ENCODE results near the gene ICAM3.
A peak's percentile ranks its signal among the peaks of the same experiment; 100 is the strongest.

The ICAM3 gene

DNA sequence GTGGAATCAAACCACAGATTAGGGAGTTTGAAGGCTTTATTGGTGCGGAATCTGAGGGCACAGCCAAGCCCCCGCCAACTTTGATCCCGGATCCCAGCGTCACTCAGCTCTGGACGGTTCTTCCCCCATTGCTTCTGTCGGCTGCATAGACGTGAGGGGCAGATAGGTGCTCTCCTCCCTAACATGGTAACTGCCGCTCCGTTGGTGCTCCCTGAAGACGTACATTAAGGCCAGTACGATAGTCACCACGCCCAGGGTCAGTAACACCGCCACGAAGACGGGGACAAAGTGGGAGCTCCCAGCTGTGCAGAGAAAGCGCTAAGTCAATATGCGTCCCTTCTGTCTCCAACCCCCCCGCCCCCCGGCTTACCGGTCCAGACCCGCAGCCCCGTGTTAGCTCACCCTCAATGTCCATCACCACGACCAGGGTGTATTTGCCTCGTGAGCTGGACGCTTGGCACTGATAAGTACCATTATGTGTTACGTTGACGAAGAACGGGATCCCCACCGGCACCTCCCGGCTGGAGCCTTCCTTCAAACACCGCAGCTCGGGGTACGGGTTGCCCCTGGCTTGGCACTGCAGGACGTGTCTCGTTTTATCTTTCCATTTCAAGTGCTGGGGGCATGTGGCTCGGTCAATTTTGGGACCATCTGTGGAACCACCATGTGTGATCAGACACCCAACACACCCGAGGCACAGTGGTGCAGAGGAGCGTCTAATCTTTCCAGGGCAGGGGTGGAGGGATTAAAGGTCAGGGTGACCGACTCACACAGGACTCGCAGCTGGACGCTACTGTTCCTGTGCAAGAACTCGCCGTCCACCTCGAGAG lies 5.5 kb downstream of the ICAM3 start:
- no peak for DNase-seq (ENCODE audit: low read depth)
- TF ChIP-seq, protein P1, sequence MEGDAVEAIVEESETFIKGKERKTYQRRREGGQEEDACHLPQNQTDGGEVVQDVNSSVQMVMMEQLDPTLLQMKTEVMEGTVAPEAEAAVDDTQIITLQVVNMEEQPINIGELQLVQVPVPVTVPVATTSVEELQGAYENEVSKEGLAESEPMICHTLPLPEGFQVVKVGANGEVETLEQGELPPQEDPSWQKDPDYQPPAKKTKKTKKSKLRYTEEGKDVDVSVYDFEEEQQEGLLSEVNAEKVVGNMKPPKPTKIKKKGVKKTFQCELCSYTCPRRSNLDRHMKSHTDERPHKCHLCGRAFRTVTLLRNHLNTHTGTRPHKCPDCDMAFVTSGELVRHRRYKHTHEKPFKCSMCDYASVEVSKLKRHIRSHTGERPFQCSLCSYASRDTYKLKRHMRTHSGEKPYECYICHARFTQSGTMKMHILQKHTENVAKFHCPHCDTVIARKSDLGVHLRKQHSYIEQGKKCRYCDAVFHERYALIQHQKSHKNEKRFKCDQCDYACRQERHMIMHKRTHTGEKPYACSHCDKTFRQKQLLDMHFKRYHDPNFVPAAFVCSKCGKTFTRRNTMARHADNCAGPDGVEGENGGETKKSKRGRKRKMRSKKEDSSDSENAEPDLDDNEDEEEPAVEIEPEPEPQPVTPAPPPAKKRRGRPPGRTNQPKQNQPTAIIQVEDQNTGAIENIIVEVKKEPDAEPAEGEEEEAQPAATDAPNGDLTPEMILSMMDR (conservative IDR thresholded peaks at IDR 0.05; ENCODE audit: low read depth, low read length) = no peak
- peak overlapping the region; percentile 89 for H3K4me3 ChIP-seq (ENCODE audit: low read length)

DNA sequence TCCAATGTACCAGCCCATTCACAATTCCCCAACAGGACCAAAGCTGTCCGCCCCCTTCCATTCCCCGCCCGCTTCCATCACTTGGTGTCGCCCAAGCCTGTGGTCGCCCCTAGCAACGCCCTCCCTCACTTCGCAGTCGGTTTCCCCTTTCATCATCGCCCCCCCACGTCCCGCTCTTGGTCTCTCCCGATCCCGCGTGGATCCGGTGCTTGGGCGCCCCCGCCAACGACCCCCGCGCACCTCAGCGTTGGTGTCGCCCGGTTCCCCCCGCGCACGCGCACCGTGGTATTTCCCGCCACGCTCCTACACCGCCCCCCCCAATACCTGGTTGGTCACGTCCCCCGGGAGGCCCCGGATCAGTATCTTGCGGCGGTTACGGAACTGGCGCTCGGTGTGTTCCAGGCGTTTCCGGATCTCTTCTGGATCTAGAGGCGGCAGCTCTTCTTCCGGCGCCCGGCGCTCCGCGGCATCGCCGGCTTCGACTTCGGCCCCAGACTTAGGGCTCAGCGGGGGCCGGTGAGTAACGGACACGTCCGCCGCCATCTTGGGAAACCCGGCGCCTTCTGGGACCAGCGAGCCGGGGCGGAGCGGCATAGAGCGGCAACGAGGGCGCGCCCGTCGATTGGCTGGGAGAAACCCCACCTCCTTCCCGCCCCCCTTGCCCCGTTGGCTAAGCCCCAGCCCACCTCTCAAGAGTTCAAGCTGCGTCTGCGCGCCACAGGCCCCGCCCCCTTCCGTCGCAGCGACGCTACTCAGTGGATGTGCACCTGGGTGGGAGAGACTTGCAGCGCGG lies 6.3 kb downstream of the ICAM3 start, which contains the start of gene RAVER1:
Gene RAVER1 (minus strand): TSS at position 565 of the 793 bp plus-strand sequence. CDS start 22 bp downstream, at position 543.
- peak; percentile 85 for DNase-seq (ENCODE audit: low read depth)
- TF ChIP-seq, protein P1 (conservative IDR thresholded peaks at IDR 0.05; ENCODE audit: low read depth, low read length) = no peak
- H3K4me3 ChIP-seq (ENCODE audit: low read length) = peak within 1 kb of the TSS; percentile 89

DNA sequence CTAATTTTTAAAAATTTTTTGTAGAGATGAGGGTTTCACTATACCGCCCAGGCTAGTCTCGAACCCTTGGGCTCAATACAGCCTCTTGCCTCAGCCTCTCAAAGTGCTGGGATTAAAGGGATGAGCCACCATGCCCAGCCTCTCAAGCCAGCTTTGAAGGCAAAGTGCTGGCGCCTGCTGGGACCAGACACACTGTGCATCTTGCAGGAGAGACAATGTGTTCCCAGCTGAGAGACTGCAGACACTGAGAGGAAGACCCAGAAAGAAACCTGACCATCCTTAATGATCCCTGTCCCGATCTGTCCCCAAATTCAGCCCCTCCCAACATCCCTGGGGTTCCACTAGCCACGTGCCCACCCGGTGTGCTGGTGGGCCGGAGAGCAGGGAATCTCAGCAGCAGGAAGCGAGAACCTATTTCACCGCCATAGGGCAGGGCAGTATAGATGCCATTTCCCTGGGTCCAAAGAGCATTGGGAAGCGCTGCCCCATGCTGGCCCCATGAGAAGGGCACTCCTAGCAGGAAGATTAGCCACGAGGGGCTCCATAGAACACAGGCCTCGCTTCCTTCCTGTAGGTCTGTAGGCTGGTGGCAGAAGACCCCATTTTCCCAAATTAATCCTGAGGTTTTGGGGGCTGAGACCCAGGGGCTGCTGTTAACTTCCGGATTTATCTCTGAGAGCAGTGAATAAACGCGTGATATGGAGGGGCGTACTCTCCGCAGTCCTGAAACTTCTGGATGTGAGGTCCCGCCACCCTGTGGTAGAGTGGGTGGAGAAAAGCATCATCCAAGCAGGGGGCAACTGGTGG lies 7.1 kb downstream of the ICAM3 start:
- TF ChIP-seq, protein P1 (conservative IDR thresholded peaks at IDR 0.05; ENCODE audit: low read depth, low read length) = peak; percentile 7
- no peak for DNase-seq (ENCODE audit: low read depth)
- peak overlapping the region; percentile 89 for H3K4me3 ChIP-seq (ENCODE audit: low read length)

DNA sequence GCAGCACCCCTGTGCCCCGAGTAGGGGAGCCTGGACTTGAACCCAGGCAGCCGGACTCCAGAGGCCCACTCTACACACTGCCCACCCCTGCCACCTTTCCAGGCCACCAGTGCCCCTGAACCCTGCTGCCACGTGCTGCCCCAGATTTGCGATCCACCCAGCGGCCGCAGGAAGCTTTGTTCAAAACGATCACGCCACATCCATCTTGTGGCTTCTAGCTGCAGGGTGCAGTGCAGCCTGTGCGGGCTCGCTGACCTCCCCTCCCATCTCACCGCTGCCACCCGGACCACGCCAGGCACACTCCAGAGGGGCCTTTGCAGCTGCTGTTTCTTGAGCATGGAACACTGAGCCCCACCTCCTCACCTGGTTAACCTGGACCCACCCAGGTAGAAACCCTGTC lies 9.9 kb downstream of the ICAM3 start:
- TF ChIP-seq, protein P1 (conservative IDR thresholded peaks at IDR 0.05; ENCODE audit: low read depth, low read length) = no peak
- H3K4me3 ChIP-seq (ENCODE audit: low read length) = no peak overlapping the region
- no peak for DNase-seq (ENCODE audit: low read depth)

DNA sequence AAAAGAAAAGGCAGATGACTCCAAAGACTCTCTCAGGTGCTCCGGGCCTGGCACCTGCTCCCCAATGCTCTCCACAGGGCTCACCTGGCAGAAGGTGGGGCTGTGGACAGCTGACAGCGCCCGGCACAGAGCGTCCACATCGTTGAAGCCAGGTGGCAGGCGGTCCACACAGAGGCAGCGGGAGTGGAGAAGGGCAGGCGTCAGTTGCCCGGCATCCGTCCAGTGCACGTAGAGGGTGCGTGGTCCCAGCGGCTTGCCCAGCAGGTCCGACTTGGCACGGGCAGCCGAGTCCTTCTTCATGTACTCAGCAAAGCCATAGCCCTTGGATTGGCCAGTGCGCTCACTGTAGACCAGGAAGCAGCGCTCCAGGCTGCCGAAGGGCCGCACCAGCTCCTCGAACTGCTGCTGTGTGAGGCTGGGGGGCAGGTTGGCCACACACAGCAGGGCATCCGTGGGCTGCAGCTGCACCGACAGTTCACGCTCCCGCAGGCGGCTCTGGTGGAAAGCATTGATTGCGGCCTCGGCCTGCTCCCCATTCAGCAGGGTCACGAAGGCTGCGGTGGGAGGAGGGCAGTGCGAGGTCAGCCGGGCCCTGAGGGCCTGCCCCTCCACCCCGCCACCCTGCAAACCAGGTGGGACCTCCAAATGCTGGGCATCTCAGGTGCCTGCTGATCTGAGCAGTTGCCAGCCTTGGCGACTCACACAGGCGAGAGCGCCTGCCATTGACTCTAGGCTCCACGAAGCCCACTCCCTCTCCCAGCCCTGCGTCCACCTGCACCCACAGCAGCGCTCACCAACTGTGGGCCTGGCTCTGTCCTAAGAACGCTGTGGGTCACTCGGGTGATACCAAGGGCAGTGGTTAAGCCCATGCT lies 10.6 kb downstream of the ICAM3 start:
- TF ChIP-seq, protein P1 (conservative IDR thresholded peaks at IDR 0.05; ENCODE audit: low read depth, low read length) = no peak
- H3K4me3 ChIP-seq (ENCODE audit: low read length) = no peak overlapping the region
- DNase-seq (ENCODE audit: low read depth) = no peak

DNA sequence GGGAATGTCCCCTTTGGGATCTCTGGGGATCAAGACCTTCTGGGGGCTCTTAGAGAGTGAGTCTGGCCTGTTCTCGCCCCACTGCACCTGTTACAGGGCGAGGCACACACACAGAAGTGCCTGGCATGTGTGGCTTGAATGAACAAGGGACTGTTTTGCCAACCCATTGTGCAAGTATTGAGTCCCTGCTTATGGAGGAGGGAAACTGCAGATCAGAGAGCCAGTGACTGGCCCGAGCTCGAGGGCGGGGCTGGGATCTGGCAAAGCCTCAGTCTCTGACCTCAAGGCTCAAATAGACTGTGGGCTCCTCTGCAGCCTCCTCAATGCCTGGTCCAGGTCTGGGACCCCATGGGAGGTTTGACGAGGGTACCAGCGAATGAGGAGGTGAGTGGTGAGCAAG lies 11.6 kb downstream of the ICAM3 start:
- H3K4me3 ChIP-seq (ENCODE audit: low read length) = no peak overlapping the region

More for the DNA sequence above, 11.6 kb downstream of the ICAM3 start:
- no peak for DNase-seq (ENCODE audit: low read depth)
- TF ChIP-seq, protein P1 (conservative IDR thresholded peaks at IDR 0.05; ENCODE audit: low read depth, low read length) = no peak

Measured in retinal pigment epithelial cell (primary cell).